Subcutaneous abdominal adipose tissue (tissue), 5 donors: ENCODE measurements around the gene YWHAQ.
"Not testable (repeated sequence)": the region's sequence is repeated elsewhere in the genome, so short reads cannot be mapped to it uniquely, and the experiment has no call there.

Experiments
- H3K27ac ChIP-seq: one replicate; pipeline ENCODE4 v1.7.0; 2013; ENCODE audit warnings: low read depth, mild to moderate bottlenecking, inconsistent platforms, low read length, moderate library complexity
- H3K27me3 ChIP-seq, 5 donors: one replicate each; pipeline ENCODE4 v1.7.0; 2013; ENCODE audit warnings: low read length in 5 of 5, inconsistent platforms in 1 of 5; ENCODE audit not compliant: control insufficient read depth in 5 of 5, insufficient read depth in 4 of 5
- H3K36me3 ChIP-seq, 5 donors: one replicate each; pipeline ENCODE4 v1.7.0; 2013; ENCODE audit warnings: low read length in 5 of 5; ENCODE audit not compliant: control insufficient read depth in 5 of 5, insufficient read depth in 5 of 5
- H3K4me1 ChIP-seq, 5 donors: one replicate each; pipeline ENCODE4 v1.7.0; 2013; ENCODE audit warnings: low read length in 5 of 5, mild to moderate bottlenecking in 3 of 5, moderate library complexity in 1 of 5; ENCODE audit not compliant: control insufficient read depth in 5 of 5, insufficient read depth in 5 of 5
- H3K4me3 ChIP-seq, 5 donors: one replicate each; pipeline ENCODE4 v1.7.0; 2013; ENCODE audit warnings: low read length in 5 of 5, low read depth in 1 of 5
- H3K9ac ChIP-seq, 5 donors: one replicate each; pipeline ENCODE4 v1.7.0; 2013; ENCODE audit warnings: low read length in 5 of 5, mild to moderate bottlenecking in 4 of 5, moderate library complexity in 3 of 5
- H3K9me3 ChIP-seq, 5 donors: one replicate each; pipeline ENCODE4 v1.7.0; 2013; ENCODE audit warnings: low read length in 5 of 5; ENCODE audit not compliant: control insufficient read depth in 5 of 5
- donor health status: healthy.
- donor health status: healthy.
- donor health status: healthy.
- donor health status: healthy.
- donor health status: healthy.

YWHAQ gene

DNA sequence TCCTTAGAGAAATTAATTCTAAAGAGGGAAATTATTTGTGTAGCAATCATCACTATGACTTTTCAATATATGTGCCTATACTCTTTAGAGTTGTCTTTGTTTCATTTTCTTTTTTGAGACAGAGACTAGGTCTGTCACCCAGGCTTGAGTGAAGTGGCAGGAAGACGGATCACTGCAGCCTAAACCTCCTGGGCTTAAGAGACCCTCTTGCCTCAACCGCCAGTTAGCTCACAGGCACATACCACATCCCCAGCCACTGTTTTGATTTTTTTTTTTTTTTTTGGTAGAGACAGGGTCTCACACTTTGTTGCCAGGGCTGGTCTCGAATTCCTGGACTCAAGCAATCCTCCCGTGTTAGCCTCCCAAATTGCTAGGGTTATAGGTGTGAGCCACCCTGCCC lies 12.4 kb downstream of the YWHAQ start:
- no peaks in the 10 kb centered on the region for H3K9me3 ChIP-seq
- no peak overlapping the region for H3K4me3 ChIP-seq
- H3K27ac ChIP-seq, result no peak overlapping the region
- peaks cover 0 to 9% (median 4%) of the 10 kb centered on the region in 5 donors for H3K36me3 ChIP-seq
- no peak overlapping the region for H3K9ac ChIP-seq
- H3K4me1 ChIP-seq, result peaks cover 0 to 29% (median 13%) of the 10 kb centered on the region in 5 donors
- no peaks in the 10 kb centered on the region for H3K27me3 ChIP-seq

DNA sequence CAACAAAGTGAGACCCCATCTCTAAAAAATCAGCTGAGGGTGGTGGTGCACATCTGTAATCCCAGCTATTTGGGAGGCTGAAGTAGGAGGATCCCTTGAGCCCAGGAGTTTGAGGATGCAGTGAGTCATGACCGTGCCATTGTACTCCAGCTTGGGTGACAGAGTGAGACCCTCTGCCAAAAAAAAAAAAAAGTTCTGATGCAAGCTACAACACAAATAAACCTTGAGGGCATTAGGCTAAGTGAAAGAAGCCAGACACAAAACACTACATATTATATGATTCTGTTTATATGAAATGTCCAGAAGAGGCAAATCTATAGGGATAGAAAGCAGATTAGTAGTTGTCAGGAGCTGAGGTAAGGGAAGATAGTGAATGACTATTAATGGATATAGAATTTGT lies 13.0 kb downstream of the YWHAQ start:
- H3K27ac ChIP-seq, result no peak overlapping the region
- no peak overlapping the region for H3K4me3 ChIP-seq
- no peaks in the 10 kb centered on the region for H3K27me3 ChIP-seq
- no peak overlapping the region for H3K9ac ChIP-seq
- H3K36me3 ChIP-seq, result peaks cover 0 to 5% (median 2%) of the 10 kb centered on the region in 5 donors
- no peaks in the 10 kb centered on the region for H3K9me3 ChIP-seq
- H3K4me1 ChIP-seq, result peaks cover 0 to 32% (median 16%) of the 10 kb centered on the region in 5 donors

DNA sequence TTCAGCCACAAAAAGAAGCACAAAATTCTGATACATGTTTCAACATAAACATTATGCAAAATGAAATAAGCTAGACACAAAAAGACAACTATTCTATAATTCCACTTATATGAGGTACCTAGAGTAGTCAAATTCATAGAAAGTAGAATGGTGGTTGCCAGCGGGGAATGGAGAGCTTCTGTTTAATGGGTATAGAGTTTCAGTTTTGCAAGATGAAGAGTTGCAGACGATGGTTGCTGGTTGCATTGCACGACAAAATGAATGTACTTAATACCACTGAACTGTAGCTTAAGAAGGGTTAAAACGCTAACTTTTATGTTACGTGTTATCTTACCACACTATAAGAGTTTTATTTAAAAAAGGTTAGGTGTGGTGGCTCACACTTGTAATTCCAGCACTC lies 13.5 kb downstream of the YWHAQ start:
- Histone ChIP-seq H3K4me1 (peaks cover 0 to 36% (median 16%) of the 10 kb centered on the region in 5 donors), H3K27me3 (no peaks in the 10 kb centered on the region), H3K27ac (no peak overlapping the region), H3K9me3 (no peaks in the 10 kb centered on the region), H3K9ac (no peak overlapping the region), H3K4me3 (no peak overlapping the region), H3K36me3 (peaks cover 0 to 4% (median 0%) of the 10 kb centered on the region in 5 donors)

DNA sequence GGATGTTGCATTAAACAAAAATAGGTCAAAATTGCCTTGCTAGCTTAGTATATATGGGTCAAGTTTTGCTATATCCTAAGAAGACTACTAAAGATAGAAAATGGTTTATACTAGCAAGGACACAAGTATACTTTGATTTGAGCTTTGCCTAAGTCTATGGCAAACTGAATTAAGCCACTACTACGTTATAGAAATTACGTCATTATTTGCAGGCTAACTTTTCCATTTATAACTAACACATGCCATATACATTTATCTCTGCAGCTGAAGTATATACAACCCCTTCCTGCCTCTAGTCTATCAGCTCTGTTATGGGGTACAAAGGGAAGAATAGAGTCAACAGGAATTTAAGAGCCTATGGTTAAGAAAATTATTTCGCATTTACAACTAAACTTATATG lies 16.2 kb downstream of the YWHAQ start:
- no peak overlapping the region for H3K27ac ChIP-seq
- H3K4me1 ChIP-seq, result peaks cover 0 to 43% (median 11%) of the 10 kb centered on the region in 5 donors
- peaks cover 0 to 4% (median 0%) of the 10 kb centered on the region in 5 donors for H3K36me3 ChIP-seq
- no peaks in the 10 kb centered on the region for H3K27me3 ChIP-seq
- H3K4me3 ChIP-seq, result no peak overlapping the region
- H3K9ac ChIP-seq, result no peak overlapping the region
- H3K9me3 ChIP-seq, result no peaks in the 10 kb centered on the region

DNA sequence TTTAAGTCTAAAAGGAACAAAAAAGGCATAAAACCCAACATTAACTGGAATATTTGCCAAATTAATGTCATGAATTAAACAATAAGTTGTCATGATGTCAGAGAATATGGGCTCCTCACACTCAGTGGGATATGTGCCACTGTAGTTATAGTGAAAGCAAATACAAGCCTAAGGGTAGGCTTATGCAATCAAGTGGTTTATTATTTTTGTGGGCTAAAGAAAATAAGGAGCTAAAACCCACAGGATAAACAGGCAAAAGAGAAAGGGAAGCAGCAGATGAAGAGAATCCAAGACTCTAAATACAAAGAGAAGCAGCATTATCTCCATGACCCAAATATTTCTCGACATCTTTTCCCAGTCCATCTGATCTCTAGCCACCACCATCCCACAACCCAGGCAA lies 17.5 kb downstream of the YWHAQ start:
- Histone ChIP-seq H3K9me3 (no peaks in the 10 kb centered on the region), H3K27ac (no peak overlapping the region), H3K4me1 (peaks cover 0 to 42% (median 13%) of the 10 kb centered on the region in 5 donors)

DNA sequence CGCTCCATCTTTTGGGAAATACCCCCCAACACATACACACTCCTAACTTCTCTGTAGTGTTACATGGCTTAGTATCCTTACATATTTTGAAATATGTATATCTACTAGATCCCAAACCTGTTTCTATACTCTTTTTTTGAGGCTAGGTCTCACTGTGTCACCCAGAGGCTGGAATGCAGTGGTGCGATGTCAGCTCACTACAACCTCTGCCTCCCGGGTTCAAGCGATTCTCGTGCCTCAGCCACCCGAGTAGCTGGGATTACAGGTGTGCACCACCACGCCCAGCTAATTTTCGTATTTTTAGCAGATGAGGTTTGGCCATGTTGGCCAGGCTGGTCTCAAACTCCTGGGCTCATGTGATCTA lies 19.3 kb downstream of the YWHAQ start:
- H3K4me3 ChIP-seq, H3K27ac ChIP-seq, H3K9me3 ChIP-seq, H3K36me3 ChIP-seq, H3K27me3 ChIP-seq, H3K9ac ChIP-seq: not testable (repeated sequence)
- peaks cover 5 to 45% (median 19%) of the 10 kb centered on the region in 5 donors for H3K4me1 ChIP-seq

More for the DNA sequence above, 17.5 kb downstream of the YWHAQ start:
- peaks cover 0 to 4% (median 0%) of the 10 kb centered on the region in 5 donors for H3K36me3 ChIP-seq
- no peak overlapping the region for H3K9ac ChIP-seq
- H3K4me3 ChIP-seq, result no peak overlapping the region
- no peaks in the 10 kb centered on the region for H3K27me3 ChIP-seq

DNA sequence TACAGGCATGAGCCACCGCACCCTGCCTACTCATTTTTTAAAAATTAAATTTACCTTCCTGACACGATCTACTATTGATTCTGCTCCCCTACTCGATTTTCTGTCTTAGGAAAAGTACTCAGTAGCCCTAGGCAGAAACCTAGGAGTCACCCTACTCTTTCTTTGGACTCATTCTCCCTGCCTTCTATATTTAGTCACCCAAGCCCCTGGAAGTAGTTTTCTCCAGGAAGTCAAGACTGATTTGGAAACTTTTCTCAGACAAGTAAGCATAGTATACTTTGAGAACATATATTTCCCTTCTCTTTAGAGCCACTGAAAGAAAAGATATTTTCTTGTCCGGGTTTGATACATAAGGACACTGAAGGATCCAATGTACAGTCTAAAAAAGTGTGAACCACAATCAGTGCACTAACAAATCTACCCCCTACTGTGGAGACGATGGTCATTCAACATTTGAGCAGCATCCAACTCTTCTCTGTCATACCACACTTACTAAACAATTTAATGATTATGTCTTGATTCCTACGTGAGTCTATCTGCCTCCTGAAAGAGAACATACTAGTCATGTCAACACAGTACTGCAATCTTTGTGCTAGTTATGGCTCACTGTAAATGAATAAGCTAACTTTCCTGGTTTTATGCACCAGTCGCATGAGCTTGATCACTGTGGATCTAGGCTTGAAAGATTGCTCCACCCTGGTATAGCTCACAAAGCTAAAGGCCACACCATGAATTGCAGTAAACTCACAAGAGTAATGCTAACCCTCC lies 19.8 kb downstream of the YWHAQ start:
- no peak overlapping the region for H3K27ac ChIP-seq
- H3K27me3 ChIP-seq, result no peaks in the 10 kb centered on the region
- H3K4me3 ChIP-seq, result no peak overlapping the region
- peaks cover 5 to 45% (median 19%) of the 10 kb centered on the region in 5 donors for H3K4me1 ChIP-seq
- H3K9ac ChIP-seq, result no peak overlapping the region
- H3K9me3 ChIP-seq, result no peaks in the 10 kb centered on the region
- no peaks in the 10 kb centered on the region for H3K36me3 ChIP-seq

DNA sequence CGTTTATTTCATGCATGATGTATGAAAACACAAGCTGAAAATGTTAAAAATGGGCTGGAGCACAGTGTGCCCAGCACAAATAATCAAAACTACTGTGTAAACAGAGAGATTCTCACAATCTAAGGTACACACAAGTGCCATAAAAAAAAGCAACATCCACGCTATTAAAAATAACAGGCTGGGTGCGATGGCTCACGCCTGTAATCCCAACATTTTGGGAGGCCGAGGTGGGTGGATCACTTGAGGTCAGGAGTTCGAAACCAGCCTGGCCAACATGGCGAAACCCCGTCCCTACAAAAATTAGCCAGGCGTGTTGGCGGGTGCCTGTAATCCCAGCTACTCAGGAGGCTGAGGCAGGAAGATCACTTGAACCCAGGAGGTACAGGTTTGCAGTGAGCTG lies 22.3 kb downstream of the YWHAQ start:
- H3K27me3 ChIP-seq, H3K9ac ChIP-seq, H3K36me3 ChIP-seq, H3K9me3 ChIP-seq: not testable (repeated sequence)
- Histone ChIP-seq H3K27ac (peak overlapping the region; percentile 68), H3K4me1 (peaks cover 5 to 28% (median 18%) of the 10 kb centered on the region in 5 donors), H3K4me3 (peak overlapping the region in 3 of 5 donors; percentile 24 to 46 (median 29))

DNA sequence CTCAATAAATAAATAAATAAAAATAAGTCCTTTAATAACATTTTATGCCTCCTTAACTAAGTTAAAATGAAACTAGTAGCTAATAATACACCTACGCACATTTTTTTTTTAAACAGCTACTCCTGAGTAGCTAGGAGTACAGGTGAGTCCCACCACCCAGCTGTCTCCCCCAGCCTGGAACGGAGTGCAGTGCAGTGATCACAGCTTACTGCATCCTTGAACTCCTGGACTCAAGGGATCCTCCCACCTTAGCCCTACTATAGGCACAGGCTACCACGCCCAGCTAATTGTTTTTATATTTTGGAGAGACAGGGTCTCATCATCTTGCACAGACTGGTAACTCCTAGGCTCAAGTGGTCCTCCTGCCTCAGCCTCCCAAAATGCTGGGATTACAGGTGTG lies 28.4 kb downstream of the YWHAQ start:
- no peak overlapping the region for H3K4me3 ChIP-seq
- peaks cover 4 to 13% (median 9%) of the 10 kb centered on the region in 5 donors for H3K9me3 ChIP-seq
- no peaks in the 10 kb centered on the region for H3K27me3 ChIP-seq
- H3K27ac ChIP-seq, result no peak overlapping the region
- H3K36me3 ChIP-seq, result peaks cover 0 to 13% (median 10%) of the 10 kb centered on the region in 5 donors
- peaks cover 0 to 2% (median 0%) of the 10 kb centered on the region in 5 donors for H3K4me1 ChIP-seq
- H3K9ac ChIP-seq, result no peak overlapping the region

DNA sequence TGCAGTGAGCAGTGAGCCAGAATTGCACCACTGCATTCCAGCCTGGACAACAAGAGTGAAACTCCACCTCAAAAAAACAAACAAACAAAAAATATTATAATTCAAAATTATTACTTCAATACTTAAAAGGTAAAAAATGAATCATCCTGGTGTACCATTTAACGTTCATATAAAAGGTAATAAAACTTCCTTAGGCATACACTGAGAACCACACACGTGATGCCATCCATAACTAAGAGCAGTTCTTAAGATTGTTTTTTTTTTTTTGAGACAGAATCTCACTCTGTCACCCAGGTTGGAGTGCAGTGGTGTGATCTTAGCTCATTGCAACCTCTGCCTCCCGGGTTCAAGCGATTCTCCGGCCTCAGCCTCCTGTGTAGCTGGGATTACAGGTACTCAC lies 29.4 kb downstream of the YWHAQ start:
- no peaks in the 10 kb centered on the region for H3K27me3 ChIP-seq

More for the DNA sequence above, 29.4 kb downstream of the YWHAQ start:
- Histone ChIP-seq H3K4me1 (peaks cover 0 to 4% (median 0%) of the 10 kb centered on the region in 5 donors), H3K27ac (no peak overlapping the region), H3K4me3 (no peak overlapping the region), H3K9ac (no peak overlapping the region), H3K36me3 (peaks cover 0 to 13% (median 10%) of the 10 kb centered on the region in 5 donors), H3K9me3 (peaks cover 4 to 13% (median 9%) of the 10 kb centered on the region in 5 donors)
